ENCODE data around the gene ARHGEF7. TPM values are rescaled to one million over a fixed set of nuclear protein-coding genes. Genes with fewer than 3 reads are reported as not detected.

Gene ARHGEF7
- total and polyA plus RNA-seq, 2 experiments from 2014 or later = 23.6 to 58.9 TPM

DNA sequence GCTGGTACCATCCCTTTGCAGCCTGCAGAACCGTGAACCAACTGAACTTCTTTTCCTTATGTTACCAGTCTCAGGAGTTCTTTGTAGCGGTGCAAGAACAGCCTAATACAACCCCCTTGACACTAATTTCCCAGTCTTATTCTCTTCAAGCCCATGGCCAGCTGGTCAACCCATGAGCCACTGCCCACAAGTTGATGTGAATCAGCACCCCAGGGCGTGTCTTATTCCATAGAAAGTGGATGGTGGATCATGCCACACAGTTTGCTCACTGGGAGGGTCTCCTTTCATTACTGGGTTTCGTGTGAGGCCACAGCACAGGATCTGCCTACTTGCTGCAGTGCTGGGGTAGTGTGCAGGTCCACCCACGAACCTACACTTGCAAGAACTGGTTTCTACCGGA lies 232.3 kb downstream of the ARHGEF7 start (continued):
- TF ChIP-seq EZH2 (IDR thresholded peaks at IDR 0.05; ENCODE audit: low read depth, unreplicated experiment) (no peak), ETS1 (IDR thresholded peaks at IDR 0.05) (no peak), CREB1 (CRISPR knock-in tag; IDR thresholded peaks at IDR 0.05; ENCODE audit: low read depth) (no peak), REST (IDR thresholded peaks at IDR 0.05; ENCODE audit: unreplicated experiment) (no peak), EZH2phosphoT487 (IDR thresholded peaks at IDR 0.05; ENCODE audit: unreplicated experiment) (no peak)

DNA sequence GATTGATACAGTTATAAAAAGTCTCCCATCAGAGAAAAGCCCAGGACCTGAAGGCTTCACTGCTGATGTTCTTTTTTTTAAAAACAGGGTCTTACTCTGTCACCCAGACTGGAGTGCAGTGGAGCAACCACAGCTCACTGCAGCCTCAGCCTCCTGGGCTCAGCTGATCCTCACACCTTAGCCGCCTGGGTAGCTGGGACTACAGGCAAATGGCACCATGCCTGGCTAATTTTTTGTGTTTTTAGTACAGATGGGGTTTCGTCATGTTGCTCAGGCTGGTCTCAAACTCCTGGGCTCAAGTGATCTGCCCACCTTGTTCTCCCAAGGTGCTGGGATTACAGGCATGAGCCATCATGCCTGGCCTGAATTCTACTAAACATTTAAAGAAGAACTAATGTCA lies 238.4 kb downstream of the ARHGEF7 start:
- H3K9me2 ChIP-seq (ENCODE audit: insufficient read depth) = no peaks in the 10 kb centered on the region
- H3F3A ChIP-seq (replicated peaks; ENCODE audit: low read depth) = no peaks in the 10 kb centered on the region
- Mint-ChIP-seq H3K4me1 (no peaks in the 10 kb centered on the region), H3K27ac (no peak overlapping the region), H3K9me3 (peaks cover 10% of the 10 kb centered on the region; the same call in 1 of the 3 replicates), H3K27me3 (ENCODE audit: insufficient read depth, low read depth, poor library complexity) (no peaks in the 10 kb centered on the region), H3K4me3 (no peak overlapping the region), H3K36me3 (ENCODE audit: low read depth) (no peaks in the 10 kb centered on the region; the same call in 2 of the 3 replicates)
- no peak overlapping the region for H3K4me3 ChIP-seq
- no peaks in the 10 kb centered on the region for H3K79me2 ChIP-seq (replicated peaks; ENCODE audit: insufficient read depth)
- no peaks in the 10 kb centered on the region for H3K4me1 ChIP-seq (ENCODE audit: insufficient read depth)
- no peaks in the 10 kb centered on the region for H3K36me3 ChIP-seq (ENCODE audit: insufficient read depth)
- ATAC-seq (no peak), DNase-seq (ENCODE audit: low spot score) (no peak)
- H3K27ac ChIP-seq (ENCODE audit: low read depth) = no peak overlapping the region
- H3K4me2 ChIP-seq = no peak overlapping the region
- H3K27me3 ChIP-seq (ENCODE audit: insufficient read depth) = no peaks in the 10 kb centered on the region
- no peaks in the 10 kb centered on the region for H4K20me1 ChIP-seq (replicated peaks; ENCODE audit: insufficient read depth)
- no peak overlapping the region for H2AFZ ChIP-seq
- TF ChIP-seq POLR2AphosphoS5 (IDR thresholded peaks at IDR 0.05; ENCODE audit: low read depth) = no peak
- no peak for TF ChIP-seq ZNF331 (CRISPR knock-in tag; IDR thresholded peaks at IDR 0.05; ENCODE audit: low read depth)
- TF ChIP-seq NANOG (IDR thresholded peaks at IDR 0.05; ENCODE audit: borderline replicate concordance) = no peak
- no peak for TF ChIP-seq CTCF (conservative IDR thresholded peaks at IDR 0.05; ENCODE audit: low read depth in 2 of 2)
- TF ChIP-seq REST (IDR thresholded peaks at IDR 0.05; ENCODE audit: unreplicated experiment) = no peak
- no peak for TF ChIP-seq EZH2 (IDR thresholded peaks at IDR 0.05; ENCODE audit: low read depth, unreplicated experiment)
- no peak for TF ChIP-seq ETS1 (IDR thresholded peaks at IDR 0.05)
- TF ChIP-seq CREB1 (CRISPR knock-in tag; IDR thresholded peaks at IDR 0.05; ENCODE audit: low read depth) = no peak

Data from GM23338 (cell line).